Activated T-cell treated with anti-CD3 and anti-CD28 coated beads, Interleukin-2, amount 50 U/mL, for 1 hour (primary cell): ENCODE results near the gene LRRC10.

Experiments
- DNase-seq: peaks from one replicate; pipeline ENCODE4 v3.0.0-alpha.2; 2020

The LRRC10 gene

GRCh38 chr12:69610729-69611128, at the start of gene LRRC10:
Gene LRRC10, minus strand, starts transcription at chr12:69610907. Its CDS starts 69 bp downstream, at chr12:69610838.
- no peak for DNase-seq

GRCh38 chr12:69660164-69660863, 49.6 kb upstream of the LRRC10 start:
- no peak for DNase-seq

DNA sequence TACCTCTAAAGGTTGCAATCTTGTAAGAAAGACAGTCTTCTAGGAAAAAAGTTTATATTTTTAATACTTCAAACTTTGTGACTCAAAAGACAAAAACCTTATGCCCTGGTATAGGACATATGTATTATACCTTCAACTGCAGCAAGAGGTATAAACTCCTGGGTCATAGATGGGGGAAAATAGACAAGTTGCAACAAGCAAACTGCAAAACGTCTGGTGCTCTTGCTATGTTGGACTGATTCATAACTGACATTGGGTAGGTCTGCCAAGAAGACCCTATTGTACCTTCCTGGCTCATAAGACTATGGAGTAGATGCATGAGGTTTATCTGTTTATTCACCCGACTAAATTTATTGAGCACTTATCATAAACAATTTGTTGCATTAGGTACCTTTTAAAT, 47.5 kb upstream of the LRRC10 start:
- no peak for DNase-seq

- no peak for DNase-seq
Measured at GRCh38 chr12:69657376-69658137, 46.9 kb upstream of the LRRC10 start.

- DNase-seq: no peak
Measured at GRCh38 chr12:69655616-69656340, 45.1 kb upstream of the LRRC10 start.

- DNase-seq: no peak
Measured at GRCh38 chr12:69653703-69654102, 43.0 kb upstream of the LRRC10 start.

DNA sequence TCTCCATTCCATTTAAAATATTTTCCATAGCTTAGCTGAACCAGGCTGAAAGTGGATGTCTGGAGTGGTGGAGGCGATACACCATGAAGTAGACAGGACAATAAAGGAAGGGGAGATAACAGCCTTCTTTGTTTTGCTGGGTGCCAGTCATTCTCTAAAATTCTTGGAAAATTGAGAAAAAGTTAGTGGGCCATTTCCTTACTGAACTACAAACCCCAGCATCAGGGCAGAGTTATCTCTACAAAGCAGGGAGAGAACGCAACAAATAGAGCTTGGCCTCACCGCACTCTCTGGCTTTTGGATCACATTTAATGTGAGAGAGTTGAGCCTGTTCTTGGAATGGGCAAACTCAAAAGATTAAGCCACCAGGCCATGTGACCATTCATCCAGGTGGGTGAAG, 41.2 kb upstream of the LRRC10 start:
- no peak for DNase-seq

GRCh38 chr12:69649529-69649928, 38.8 kb upstream of the LRRC10 start:
- no peak for DNase-seq

DNA sequence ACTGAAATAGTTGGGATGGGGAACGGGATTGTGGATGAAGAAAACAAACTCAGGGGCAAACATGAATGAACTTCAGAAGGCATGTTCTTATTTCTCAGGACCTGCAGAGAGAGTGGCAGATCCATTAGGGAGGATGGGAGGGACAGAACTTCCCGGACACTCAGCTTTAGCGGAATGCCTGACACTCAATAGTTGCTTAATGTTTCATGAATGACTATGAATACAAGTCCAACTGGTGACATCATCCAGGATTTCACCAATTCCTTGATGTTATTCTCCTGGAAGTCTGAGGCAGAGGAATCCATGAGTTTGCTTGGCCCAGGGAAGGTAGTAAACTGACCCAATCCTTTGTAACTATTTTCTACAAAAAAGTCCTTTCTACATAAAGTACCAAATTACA, 37.8 kb upstream of the LRRC10 start:
- DNase-seq: no peak

DNA sequence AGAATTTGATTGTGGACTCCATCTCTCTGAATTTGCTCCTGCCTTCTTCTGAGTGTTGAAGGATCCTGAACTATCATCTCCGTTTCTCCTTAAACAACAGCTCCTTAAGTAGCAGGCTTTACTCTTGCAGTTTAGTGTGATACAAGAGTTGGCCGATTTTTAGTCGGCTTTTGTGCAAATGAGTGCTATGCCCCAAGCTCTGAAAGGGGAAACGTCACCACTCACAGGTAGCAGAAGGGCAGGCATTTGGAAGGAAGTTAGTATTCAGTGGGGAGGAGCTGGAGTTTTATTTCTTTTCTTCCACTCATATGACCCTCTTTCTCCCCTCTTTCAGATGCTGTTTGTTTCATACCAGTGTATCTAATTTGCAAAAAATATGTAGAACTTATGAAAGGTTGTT, 36.5 kb upstream of the LRRC10 start:
- no peak for DNase-seq

GRCh38 chr12:69645031-69645430, 34.3 kb upstream of the LRRC10 start:
- DNase-seq: no peak

- DNase-seq: no peak
Measured at GRCh38 chr12:69644511-69644910, 33.8 kb upstream of the LRRC10 start.

DNA sequence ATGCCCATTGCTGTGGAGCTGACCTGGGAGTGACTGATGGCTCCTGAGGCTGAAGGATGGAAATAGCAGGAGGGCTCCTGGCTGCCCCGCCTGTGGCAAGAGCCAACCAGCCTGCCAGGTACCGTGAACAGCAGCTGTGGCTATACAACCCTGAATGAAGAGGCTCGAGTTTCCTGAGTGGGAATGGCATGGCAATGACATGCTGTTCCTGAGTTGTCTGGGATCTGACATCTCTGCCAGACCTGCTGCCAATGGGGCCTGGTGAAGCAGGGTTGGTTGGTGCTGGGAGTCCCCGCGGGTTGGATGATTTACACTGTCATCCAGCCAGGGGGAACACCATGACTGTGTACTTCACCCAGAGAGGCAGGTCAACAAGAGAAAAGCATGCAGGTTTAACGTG, 31.8 kb upstream of the LRRC10 start:
- DNase-seq: no peak

- DNase-seq: no peak
Measured at GRCh38 chr12:69641546-69641945, 30.8 kb upstream of the LRRC10 start.

DNA sequence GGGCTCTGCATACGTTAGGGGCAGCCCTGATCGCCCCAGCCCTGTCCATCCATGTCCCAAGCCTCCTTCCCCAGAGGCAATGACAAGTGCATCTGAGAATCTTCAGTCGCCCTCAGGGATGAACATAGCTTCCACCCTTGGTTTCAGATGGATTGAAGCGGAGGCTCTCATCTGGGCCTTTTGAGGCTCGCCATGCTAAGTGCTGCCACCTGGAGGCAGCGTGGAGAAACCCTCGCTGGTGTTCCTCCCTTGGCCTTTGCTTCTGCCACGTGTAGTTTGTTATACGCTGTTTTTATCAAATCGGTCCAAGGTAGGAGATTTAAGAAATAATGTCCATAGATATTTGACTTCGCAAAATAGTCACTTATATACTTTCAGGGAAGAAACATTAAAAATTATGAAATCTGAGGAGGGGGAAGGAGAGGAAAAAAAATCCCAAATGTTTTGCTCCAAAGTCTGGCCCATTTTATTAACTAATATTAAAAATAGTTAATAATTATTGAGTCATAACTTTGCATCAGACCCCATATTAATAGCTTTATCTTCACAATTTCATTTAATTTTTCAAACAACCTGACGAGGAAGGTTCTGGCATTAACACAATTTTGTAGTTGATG, 28.8 kb upstream of the LRRC10 start:
- DNase-seq: peak; percentile 62

GRCh38 chr12:69633061-69633460, 22.4 kb upstream of the LRRC10 start:
- no peak for DNase-seq

- no peak for DNase-seq
Measured at GRCh38 chr12:69630191-69630590, 19.5 kb upstream of the LRRC10 start.

GRCh38 chr12:69627501-69627900, 16.8 kb upstream of the LRRC10 start:
- DNase-seq: no peak

DNA sequence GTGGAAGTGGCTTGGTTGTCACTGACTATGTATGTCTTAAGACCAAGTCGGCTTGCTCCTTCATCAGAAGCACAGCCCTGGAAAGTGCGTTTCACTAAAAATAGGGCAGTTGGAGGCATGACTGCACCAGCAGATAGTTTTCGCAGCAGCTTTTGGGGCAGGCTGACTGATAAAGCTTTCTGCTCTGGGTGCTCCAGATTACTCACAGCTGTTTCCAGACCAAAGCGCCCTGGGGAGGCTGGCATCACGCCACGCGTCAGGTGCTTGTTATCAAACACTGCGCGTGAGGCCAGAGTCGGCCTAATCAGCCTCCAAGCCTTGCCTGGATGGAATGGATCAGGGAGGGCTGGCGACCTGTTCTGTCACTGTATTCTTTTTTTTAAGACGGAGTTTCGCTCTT, 13.3 kb upstream of the LRRC10 start:
- DNase-seq: no peak

DNA sequence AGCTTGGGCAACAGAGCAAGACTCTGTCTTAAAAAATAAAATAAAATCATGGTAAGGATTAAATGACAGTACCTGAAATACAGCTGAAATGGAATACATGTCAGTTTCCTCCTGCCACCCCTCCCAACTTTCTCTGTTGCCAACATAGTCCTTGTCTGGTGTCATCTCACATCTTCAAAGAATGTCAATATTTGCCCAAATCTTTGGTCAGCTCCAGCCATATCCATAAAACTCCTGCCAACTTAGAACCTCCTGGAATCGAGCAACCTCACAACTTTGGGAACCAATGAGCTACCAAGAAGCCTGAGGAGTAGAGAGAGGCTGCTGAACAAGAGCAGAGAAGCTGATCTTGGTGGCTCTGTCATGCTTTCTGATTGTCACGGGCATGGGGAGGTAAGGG, 10.8 kb upstream of the LRRC10 start:
- DNase-seq: no peak

GRCh38 chr12:69620921-69621320, 10.2 kb upstream of the LRRC10 start:
- no peak for DNase-seq

- no peak for DNase-seq
Measured at GRCh38 chr12:69620077-69620476, 9.4 kb upstream of the LRRC10 start.

DNA sequence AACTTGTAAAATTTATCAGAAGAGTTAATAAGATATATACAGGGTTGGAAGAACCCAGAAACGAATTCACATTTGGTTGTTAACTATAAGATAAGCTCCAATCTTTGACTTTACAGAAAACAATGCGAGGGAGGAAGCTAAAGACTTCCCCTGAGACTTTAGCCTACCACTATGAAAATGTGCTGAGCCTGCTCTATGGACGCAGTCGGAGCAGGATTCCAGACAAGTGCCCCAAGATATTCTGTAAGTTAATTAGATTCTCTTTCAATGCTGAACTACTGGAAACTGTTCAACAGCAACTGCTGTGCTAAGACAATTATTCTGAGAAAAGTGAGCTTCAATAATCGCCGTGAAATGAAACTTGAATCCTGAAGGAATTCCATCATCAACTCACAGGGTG, 8.3 kb upstream of the LRRC10 start:
- DNase-seq: no peak

DNA sequence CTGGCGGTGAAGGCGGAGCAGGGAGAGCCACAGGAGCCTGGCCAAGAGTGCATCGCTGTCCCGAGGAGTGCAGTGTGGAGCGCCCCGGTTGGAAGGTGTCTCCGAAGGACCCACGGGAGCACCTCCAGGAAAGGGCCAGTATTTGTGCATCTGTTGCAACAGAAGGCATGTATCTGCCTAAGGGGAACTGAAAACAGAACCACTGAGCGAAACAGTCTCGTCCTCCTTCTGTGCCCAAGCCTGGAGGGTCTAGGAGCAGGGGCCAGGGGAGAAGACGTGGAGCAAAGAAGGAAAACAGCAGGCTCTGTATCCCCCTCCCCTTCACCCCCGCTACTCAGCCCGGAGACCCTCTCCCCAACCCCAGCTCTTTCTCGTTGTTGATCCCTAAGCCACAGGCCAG, 5.3 kb upstream of the LRRC10 start:
- no peak for DNase-seq
